Fibroblast of mammary gland (primary cell): ENCODE data around the gene HTATIP2.

Experiments used
- DNase-seq: peaks from one replicate; pipeline ENCODE4 v3.0.0-alpha.2; 2010; ENCODE audit warnings: low read depth
- H3K4me3 ChIP-seq: 2 replicates; pipeline ENCODE4 v1.5.1; 2011; ENCODE audit warnings: low read depth, mild to moderate bottlenecking, low read length, moderate library complexity; ENCODE audit not compliant: control insufficient read depth
- TF ChIP-seq, protein P1 (sequence below): conservative IDR thresholded peaks from 2 replicates; pipeline ENCODE4 v1.5.1; 2011; ENCODE audit warnings: low read depth, low read length, inconsistent platforms; ENCODE audit not compliant: control insufficient read depth, insufficient read depth

The HTATIP2 gene

GRCh38 chr11:20342347-20343141 is 21.0 kb upstream of the HTATIP2 start:
- DNase-seq = no peak
- H3K4me3 ChIP-seq = no peak overlapping the region
- TF ChIP-seq, protein P1, sequence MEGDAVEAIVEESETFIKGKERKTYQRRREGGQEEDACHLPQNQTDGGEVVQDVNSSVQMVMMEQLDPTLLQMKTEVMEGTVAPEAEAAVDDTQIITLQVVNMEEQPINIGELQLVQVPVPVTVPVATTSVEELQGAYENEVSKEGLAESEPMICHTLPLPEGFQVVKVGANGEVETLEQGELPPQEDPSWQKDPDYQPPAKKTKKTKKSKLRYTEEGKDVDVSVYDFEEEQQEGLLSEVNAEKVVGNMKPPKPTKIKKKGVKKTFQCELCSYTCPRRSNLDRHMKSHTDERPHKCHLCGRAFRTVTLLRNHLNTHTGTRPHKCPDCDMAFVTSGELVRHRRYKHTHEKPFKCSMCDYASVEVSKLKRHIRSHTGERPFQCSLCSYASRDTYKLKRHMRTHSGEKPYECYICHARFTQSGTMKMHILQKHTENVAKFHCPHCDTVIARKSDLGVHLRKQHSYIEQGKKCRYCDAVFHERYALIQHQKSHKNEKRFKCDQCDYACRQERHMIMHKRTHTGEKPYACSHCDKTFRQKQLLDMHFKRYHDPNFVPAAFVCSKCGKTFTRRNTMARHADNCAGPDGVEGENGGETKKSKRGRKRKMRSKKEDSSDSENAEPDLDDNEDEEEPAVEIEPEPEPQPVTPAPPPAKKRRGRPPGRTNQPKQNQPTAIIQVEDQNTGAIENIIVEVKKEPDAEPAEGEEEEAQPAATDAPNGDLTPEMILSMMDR = no peak

DNA sequence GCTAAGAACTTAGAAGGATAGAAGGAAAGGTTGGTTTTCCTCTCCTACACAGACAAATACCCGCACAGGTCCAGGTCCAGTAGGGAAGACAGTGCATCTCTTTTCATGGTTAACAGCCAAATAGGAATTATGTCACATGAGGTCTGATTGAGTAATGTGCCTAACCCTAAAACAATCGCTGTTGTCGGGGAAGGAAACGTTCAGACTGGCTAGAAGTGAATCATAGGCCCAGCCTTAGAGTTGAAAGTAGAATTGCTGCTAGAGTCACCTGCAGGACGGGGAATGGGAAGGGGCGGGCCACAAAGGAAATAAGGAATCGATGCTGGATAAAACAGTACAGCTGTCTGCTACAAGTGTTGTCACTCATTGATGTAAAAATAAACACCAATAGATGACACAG is 12.4 kb upstream of the HTATIP2 start:
- H3K4me3 ChIP-seq = no peak overlapping the region
- TF ChIP-seq, protein P1 = no peak
- no peak for DNase-seq

DNA sequence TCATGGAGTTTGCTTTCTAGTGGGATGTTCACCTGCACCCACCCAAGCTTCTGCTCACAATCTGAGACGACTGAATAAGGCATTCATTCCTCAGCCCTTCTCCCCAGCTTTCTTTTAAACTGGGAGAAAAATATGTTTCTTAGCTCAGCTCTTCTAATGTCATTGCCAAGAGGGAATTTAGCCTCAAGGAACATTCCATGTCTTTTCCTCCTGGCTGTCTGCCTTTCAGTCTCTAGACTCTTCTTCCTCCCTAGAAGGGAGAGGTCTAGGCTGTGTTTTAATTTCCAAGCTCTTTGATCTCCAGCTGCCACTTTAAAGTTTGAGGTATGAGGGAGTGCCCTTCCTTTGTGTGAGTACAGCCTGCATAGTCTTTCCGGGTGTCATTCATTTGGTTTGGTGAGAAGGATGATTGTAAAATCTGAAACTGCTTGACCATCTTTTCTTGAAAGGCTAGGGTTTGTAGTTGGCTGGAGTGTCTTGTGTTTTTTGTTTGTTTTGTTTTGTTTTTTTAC is 11.7 kb upstream of the HTATIP2 start:
- TF ChIP-seq, protein P1 = no peak
- no peak for DNase-seq
- H3K4me3 ChIP-seq = no peak overlapping the region

DNA sequence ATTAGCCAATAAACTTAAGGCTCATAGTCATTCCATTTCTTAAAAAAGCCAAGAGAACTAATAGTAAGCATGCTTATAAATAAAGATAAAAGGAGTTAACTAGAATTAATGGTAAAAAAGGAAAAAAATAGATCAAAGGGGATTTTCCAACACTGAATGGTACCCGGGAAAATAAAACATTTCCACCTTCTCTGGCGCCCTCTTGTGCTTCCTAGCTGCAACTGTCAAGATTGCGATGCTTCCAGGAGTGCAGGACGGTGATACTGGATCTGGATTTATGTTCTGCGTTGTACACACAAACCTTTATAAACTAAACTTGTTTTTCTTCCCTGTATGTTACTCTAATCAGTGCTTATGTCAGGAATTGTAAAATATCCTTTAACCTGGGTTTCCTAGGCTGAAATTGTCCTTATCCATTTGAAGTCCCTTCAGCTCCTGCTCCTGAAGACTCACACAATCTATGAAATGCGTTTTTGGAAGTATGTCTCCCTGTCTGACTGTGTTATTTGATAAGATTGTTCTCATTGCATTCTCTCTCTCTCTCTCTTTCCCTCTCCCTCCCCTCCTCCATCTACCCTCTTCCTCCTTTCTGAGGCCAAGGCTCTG is 9.6 kb upstream of the HTATIP2 start:
- TF ChIP-seq, protein P1 = peak; percentile 96
- peak; percentile 57 for DNase-seq
- no peak overlapping the region for H3K4me3 ChIP-seq

DNA sequence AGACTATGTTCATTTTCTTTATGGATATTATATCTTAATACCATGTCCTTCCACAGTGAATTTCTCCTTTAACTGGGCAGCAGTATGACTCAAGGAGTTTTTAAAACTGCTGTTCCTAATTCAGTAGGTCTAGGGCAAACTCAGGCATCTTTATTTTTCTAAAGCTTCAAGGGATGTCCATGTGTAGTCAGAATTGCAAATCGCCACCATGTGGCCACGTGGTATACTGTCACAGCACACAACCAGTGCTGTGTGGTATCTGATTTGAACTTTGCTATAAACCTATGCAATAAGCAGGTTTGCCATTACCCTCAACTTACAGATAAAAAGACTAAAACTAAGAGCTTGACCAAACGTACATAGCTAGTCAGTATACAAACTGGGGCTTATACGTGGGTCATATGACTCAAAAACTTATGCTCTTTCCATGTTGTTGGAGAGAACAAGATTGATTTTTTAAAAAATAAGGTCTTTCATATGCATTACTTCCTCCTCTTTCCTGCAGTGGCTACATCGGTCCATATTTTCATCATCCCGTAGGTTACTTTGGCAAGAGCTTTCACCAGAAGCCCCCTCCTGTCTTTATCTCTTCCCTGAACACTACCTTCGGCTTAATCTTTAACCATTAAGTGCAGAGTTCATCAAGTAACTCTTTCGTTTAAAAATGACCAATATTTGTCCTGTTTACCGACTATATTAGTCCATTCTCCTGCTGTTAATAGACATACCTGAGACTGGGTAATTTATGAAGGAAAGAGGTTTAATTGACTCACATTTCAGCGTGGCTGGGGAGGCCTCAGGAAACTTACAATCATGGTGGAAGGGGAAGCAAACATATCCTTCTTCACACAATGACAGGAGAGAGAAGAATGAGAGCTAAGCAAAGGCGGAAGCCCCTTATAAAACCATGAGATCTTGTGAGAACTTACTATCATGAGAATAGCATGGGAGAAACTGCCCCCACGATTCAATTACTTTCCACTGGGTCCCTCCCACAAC is 8.0 kb upstream of the HTATIP2 start:
- no peak overlapping the region for H3K4me3 ChIP-seq
- DNase-seq = peak; percentile 53
- TF ChIP-seq, protein P1 = peak; percentile 56

DNA sequence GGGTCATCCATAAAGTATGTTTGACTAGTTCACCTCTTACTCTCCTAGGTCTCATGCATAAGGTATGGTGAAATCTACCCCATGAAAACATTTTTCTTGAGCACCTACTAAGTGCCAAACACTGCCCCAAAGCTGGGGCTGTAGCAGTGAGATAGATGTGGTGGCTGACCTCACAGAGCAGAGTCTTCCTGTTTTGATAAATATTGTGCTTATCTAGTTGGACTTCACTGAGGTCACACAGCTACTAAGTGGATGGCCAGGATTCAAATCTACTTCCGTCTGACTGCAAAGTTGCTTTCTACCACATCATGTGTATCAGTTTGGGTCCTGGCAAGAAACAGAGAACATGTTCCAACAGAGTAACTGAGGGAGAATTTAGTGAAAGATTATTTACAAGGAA is 6.4 kb upstream of the HTATIP2 start:
- no peak for DNase-seq
- TF ChIP-seq, protein P1 = no peak
- H3K4me3 ChIP-seq = no peak overlapping the region
